Measurements from ENCODE around the gene SYT10.

Gene SYT10

GRCh38 chr12:33455096-33455495, 15.5 kb upstream of the SYT10 start:
- DNase-seq (ENCODE audit: extremely low spot score): no peak
- ChIA-PET POLR2A (no interaction called here), CTCF (no interaction called here)
- TF ChIP-seq SP1 (IDR thresholded peaks at IDR 0.05): no peak
- TF ChIP-seq ARNT (IDR thresholded peaks at IDR 0.05): no peak
- TF ChIP-seq FOXK2 (IDR thresholded peaks at IDR 0.05): no peak
- no peak for TF ChIP-seq ELF4 (IDR thresholded peaks at IDR 0.05)
- TF ChIP-seq SUZ12 (IDR thresholded peaks at IDR 0.05): no peak
- no peak for TF ChIP-seq HDGF (IDR thresholded peaks at IDR 0.05; ENCODE audit: borderline replicate concordance)
- no peak for TF ChIP-seq CTBP1 (IDR thresholded peaks at IDR 0.05; ENCODE audit: borderline replicate concordance)
- TF ChIP-seq LEF1 (IDR thresholded peaks at IDR 0.05; ENCODE audit: borderline replicate concordance): no peak
- no peak for TF ChIP-seq FOXA1 (IDR thresholded peaks at IDR 0.05)
- TF ChIP-seq NFRKB (IDR thresholded peaks at IDR 0.05): no peak
- no peak for TF ChIP-seq ZNF384 (IDR thresholded peaks at IDR 0.05)
- no peak for TF ChIP-seq BHLHE40 (IDR thresholded peaks at IDR 0.05; ENCODE audit: borderline replicate concordance)
- TF ChIP-seq FOXM1 (IDR thresholded peaks at IDR 0.05; ENCODE audit: borderline replicate concordance): no peak
- TF ChIP-seq L3MBTL2 (conservative IDR thresholded peaks at IDR 0.05): no peak

GRCh38 chr12:33450480-33450879, 10.9 kb upstream of the SYT10 start:
- DNase-seq (ENCODE audit: extremely low spot score): no peak
- TF ChIP-seq FOXA1 (IDR thresholded peaks at IDR 0.05) (no peak), ARNT (IDR thresholded peaks at IDR 0.05) (no peak), ELF4 (IDR thresholded peaks at IDR 0.05) (no peak), BHLHE40 (IDR thresholded peaks at IDR 0.05; ENCODE audit: borderline replicate concordance) (no peak), CTBP1 (IDR thresholded peaks at IDR 0.05; ENCODE audit: borderline replicate concordance) (no peak), PKNOX1 (IDR thresholded peaks at IDR 0.05) (no peak), SUZ12 (IDR thresholded peaks at IDR 0.05) (no peak), LEF1 (IDR thresholded peaks at IDR 0.05; ENCODE audit: borderline replicate concordance) (no peak), L3MBTL2 (conservative IDR thresholded peaks at IDR 0.05) (no peak), FOXK2 (IDR thresholded peaks at IDR 0.05) (no peak), FOXM1 (IDR thresholded peaks at IDR 0.05; ENCODE audit: borderline replicate concordance) (no peak), HDGF (IDR thresholded peaks at IDR 0.05; ENCODE audit: borderline replicate concordance) (no peak), TARDBP (IDR thresholded peaks at IDR 0.05) (no peak), NFRKB (IDR thresholded peaks at IDR 0.05) (no peak), SP1 (IDR thresholded peaks at IDR 0.05) (no peak), ZNF384 (IDR thresholded peaks at IDR 0.05) (no peak)
- ChIA-PET POLR2A (no interaction called here), CTCF (no interaction called here)

GRCh38 chr12:33440477-33440876, 858 bp upstream of the SYT10 start:
- TF ChIP-seq ZNF384 (IDR thresholded peaks at IDR 0.05) (no peak), LEF1 (IDR thresholded peaks at IDR 0.05; ENCODE audit: borderline replicate concordance) (no peak), BHLHE40 (IDR thresholded peaks at IDR 0.05; ENCODE audit: borderline replicate concordance) (no peak), L3MBTL2 (conservative IDR thresholded peaks at IDR 0.05) (no peak), FOXA1 (IDR thresholded peaks at IDR 0.05) (no peak), ARNT (IDR thresholded peaks at IDR 0.05) (no peak), TARDBP (IDR thresholded peaks at IDR 0.05) (no peak)
- DNase-seq (ENCODE audit: extremely low spot score): no peak
- POLR2A ChIA-PET: no interaction called here
- CTCF ChIA-PET: no interaction called here

GRCh38 chr12:33438851-33439586, 600 bp downstream of the SYT10 start:
- TF ChIP-seq SUZ12 (IDR thresholded peaks at IDR 0.05): no peak
- CTCF ChIA-PET: no interaction called here
- POLR2A ChIA-PET: no interaction called here
- DNase-seq (ENCODE audit: extremely low spot score): no peak

- POLR2A ChIA-PET: no interaction called here
- no peak for DNase-seq (ENCODE audit: extremely low spot score)
- TF ChIP-seq FOXA1 (IDR thresholded peaks at IDR 0.05): no peak
- TF ChIP-seq SUZ12 (IDR thresholded peaks at IDR 0.05): no peak
- no peak for TF ChIP-seq ELF4 (IDR thresholded peaks at IDR 0.05)
- no peak for TF ChIP-seq FOXK2 (IDR thresholded peaks at IDR 0.05)
- TF ChIP-seq ZNF384 (IDR thresholded peaks at IDR 0.05): no peak
- TF ChIP-seq ARNT (IDR thresholded peaks at IDR 0.05): no peak
- no peak for TF ChIP-seq L3MBTL2 (conservative IDR thresholded peaks at IDR 0.05)
- TF ChIP-seq LEF1 (IDR thresholded peaks at IDR 0.05; ENCODE audit: borderline replicate concordance): no peak
- no peak for TF ChIP-seq BHLHE40 (IDR thresholded peaks at IDR 0.05; ENCODE audit: borderline replicate concordance)
- no peak for TF ChIP-seq NFRKB (IDR thresholded peaks at IDR 0.05)
- TF ChIP-seq TARDBP (IDR thresholded peaks at IDR 0.05): no peak
- no peak for TF ChIP-seq HDGF (IDR thresholded peaks at IDR 0.05; ENCODE audit: borderline replicate concordance)
- TF ChIP-seq FOXM1 (IDR thresholded peaks at IDR 0.05; ENCODE audit: borderline replicate concordance): no peak
- no peak for TF ChIP-seq SP1 (IDR thresholded peaks at IDR 0.05)
- CTCF ChIA-PET: no interaction called here
Observed at GRCh38 chr12:33438025-33438772, 1.4 kb downstream of the SYT10 start.

GRCh38 chr12:33437598-33437997, 2.0 kb downstream of the SYT10 start:
- TF ChIP-seq SUZ12 (IDR thresholded peaks at IDR 0.05): no peak
- TF ChIP-seq FOXA1 (IDR thresholded peaks at IDR 0.05): no peak
- no peak for TF ChIP-seq TARDBP (IDR thresholded peaks at IDR 0.05)
- no peak for TF ChIP-seq BHLHE40 (IDR thresholded peaks at IDR 0.05; ENCODE audit: borderline replicate concordance)
- TF ChIP-seq FOXK2 (IDR thresholded peaks at IDR 0.05): no peak
- TF ChIP-seq ZNF384 (IDR thresholded peaks at IDR 0.05): no peak
- TF ChIP-seq ELF4 (IDR thresholded peaks at IDR 0.05): no peak
- no peak for TF ChIP-seq FOXM1 (IDR thresholded peaks at IDR 0.05; ENCODE audit: borderline replicate concordance)
- ChIA-PET POLR2A (no interaction called here), CTCF (no interaction called here)
- DNase-seq (ENCODE audit: extremely low spot score): no peak

- DNase-seq (ENCODE audit: extremely low spot score): no peak
- TF ChIP-seq FOXK2 (IDR thresholded peaks at IDR 0.05): no peak
- TF ChIP-seq HDGF (IDR thresholded peaks at IDR 0.05; ENCODE audit: borderline replicate concordance): no peak
- no peak for TF ChIP-seq SUZ12 (IDR thresholded peaks at IDR 0.05)
- TF ChIP-seq PKNOX1 (IDR thresholded peaks at IDR 0.05): no peak
- no peak for TF ChIP-seq TARDBP (IDR thresholded peaks at IDR 0.05)
- POLR2A ChIA-PET: no interaction called here
- CTCF ChIA-PET: no interaction called here
Observed at GRCh38 chr12:33432992-33433391, 6.6 kb downstream of the SYT10 start.

Measured in HEK293T (cell line).